ENCODE results near the gene PTPRC.

DNA sequence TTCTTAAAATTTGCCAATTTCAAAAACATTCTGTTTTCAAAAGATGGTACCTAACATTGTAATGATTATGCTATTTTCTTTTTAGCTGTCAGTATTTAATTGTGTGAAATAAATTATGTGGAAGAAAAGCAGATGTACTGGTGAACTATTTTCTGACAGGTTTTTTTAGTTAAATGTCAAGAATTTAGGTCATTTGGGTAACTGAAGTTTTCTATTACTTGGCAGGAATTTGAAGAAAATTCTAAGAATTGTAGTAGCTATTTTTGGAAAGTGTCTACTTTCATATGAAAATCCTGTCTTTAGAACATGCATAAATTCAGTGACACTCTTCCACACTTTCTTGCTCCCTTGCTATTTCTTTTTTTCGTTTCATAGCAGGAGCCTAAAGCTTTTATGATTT, 28.5 kb upstream of the PTPRC start:
- TF ChIP-seq, protein P1, sequence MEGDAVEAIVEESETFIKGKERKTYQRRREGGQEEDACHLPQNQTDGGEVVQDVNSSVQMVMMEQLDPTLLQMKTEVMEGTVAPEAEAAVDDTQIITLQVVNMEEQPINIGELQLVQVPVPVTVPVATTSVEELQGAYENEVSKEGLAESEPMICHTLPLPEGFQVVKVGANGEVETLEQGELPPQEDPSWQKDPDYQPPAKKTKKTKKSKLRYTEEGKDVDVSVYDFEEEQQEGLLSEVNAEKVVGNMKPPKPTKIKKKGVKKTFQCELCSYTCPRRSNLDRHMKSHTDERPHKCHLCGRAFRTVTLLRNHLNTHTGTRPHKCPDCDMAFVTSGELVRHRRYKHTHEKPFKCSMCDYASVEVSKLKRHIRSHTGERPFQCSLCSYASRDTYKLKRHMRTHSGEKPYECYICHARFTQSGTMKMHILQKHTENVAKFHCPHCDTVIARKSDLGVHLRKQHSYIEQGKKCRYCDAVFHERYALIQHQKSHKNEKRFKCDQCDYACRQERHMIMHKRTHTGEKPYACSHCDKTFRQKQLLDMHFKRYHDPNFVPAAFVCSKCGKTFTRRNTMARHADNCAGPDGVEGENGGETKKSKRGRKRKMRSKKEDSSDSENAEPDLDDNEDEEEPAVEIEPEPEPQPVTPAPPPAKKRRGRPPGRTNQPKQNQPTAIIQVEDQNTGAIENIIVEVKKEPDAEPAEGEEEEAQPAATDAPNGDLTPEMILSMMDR (IDR thresholded peaks at IDR 0.05), result no peak
- TF ChIP-seq POLR2A (IDR thresholded peaks at IDR 0.05), result no peak
